GM18867 (cell line): ENCODE data around the gene ZNF76.

Experiments
- ATAC-seq: cut with Tn5 transposase; IDR thresholded peaks from one replicate; pipeline ENCODE4 v1.9.1; 2021; ENCODE audit warnings: mild to moderate bottlenecking, moderate library complexity; ENCODE audit not compliant: unreplicated experiment

Gene ZNF76

GRCh38 chr6:35265523-35265922 lies 6.0 kb downstream of the ZNF76 start:
- ATAC-seq = no peak

GRCh38 chr6:35267446-35267845 lies 7.9 kb downstream of the ZNF76 start:
- ATAC-seq = no peak

- ATAC-seq = no peak
Measured at GRCh38 chr6:35267897-35268296, 8.4 kb downstream of the ZNF76 start.

GRCh38 chr6:35272005-35272404 lies 12.5 kb downstream of the ZNF76 start:
- no peak for ATAC-seq

- no peak for ATAC-seq
Measured at GRCh38 chr6:35273822-35274559, 14.5 kb downstream of the ZNF76 start.

GRCh38 chr6:35275744-35276260 lies 16.3 kb downstream of the ZNF76 start:
- ATAC-seq = no peak

- no peak for ATAC-seq
Measured at GRCh38 chr6:35278708-35279107, 19.2 kb downstream of the ZNF76 start.

- ATAC-seq = no peak
Measured at GRCh38 chr6:35280903-35281302, 21.4 kb downstream of the ZNF76 start.

- ATAC-seq = no peak
Measured at GRCh38 chr6:35282472-35282871, 22.9 kb downstream of the ZNF76 start.

GRCh38 chr6:35283361-35283760 lies 23.8 kb downstream of the ZNF76 start:
- no peak for ATAC-seq

- ATAC-seq = no peak
Measured at GRCh38 chr6:35287671-35288396, 28.3 kb downstream of the ZNF76 start.

GRCh38 chr6:35288834-35289233 lies 29.3 kb downstream of the ZNF76 start:
- no peak for ATAC-seq

- ATAC-seq = no peak
Measured at GRCh38 chr6:35291491-35291890, 32.0 kb downstream of the ZNF76 start.

- ATAC-seq = no peak
Measured at GRCh38 chr6:35292494-35292893, 33.0 kb downstream of the ZNF76 start.

GRCh38 chr6:35293681-35294080 lies 34.1 kb downstream of the ZNF76 start:
- ATAC-seq = no peak

GRCh38 chr6:35294308-35294945 lies 34.9 kb downstream of the ZNF76 start:
- no peak for ATAC-seq

GRCh38 chr6:35295036-35295435 lies 35.5 kb downstream of the ZNF76 start:
- ATAC-seq = no peak

- no peak for ATAC-seq
Measured at GRCh38 chr6:35295521-35296315, 36.2 kb downstream of the ZNF76 start.

- ATAC-seq = no peak
Measured at GRCh38 chr6:35296931-35297600, 37.5 kb downstream of the ZNF76 start.
